Activated T-cell treated with anti-CD3 and anti-CD28 coated beads for 24 hours (primary cell): ENCODE data around the gene CENPP.

Experiments
- DNase-seq: peaks from one replicate; pipeline ENCODE4 v3.0.0-alpha.2; 2020; ENCODE audit warnings: low read depth

Gene CENPP

DNA sequence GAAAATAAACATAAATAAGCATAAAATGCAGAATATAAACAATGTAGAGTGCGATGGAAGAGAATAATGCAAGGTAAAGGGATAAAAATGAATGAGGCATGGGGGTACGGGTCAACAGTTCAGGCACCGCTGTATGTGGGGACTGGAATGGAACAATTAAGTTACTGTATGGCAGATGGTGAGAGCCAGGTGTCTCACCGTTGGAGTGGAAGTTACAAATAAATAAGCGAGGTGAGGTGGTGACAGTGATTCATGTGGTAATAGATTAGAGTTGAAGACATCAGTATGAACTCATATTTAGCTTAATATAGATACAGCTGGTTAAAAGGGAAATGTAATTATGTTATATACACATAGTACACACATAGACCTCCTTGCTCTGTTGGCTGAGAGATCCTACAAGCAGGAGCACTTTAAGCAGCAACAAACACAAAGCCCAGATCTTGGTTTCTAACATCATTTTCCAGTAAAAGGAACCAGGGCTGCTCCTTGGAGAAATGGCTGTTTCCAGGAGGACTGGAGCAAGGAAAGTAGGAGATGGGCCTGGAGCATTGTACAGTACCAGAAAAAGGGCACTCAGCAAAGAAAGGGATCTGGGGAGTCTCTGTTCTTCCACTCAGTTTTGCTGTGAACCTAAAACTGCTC lies 100.9 kb downstream of the CENPP start:
- DNase-seq: no peak

DNA sequence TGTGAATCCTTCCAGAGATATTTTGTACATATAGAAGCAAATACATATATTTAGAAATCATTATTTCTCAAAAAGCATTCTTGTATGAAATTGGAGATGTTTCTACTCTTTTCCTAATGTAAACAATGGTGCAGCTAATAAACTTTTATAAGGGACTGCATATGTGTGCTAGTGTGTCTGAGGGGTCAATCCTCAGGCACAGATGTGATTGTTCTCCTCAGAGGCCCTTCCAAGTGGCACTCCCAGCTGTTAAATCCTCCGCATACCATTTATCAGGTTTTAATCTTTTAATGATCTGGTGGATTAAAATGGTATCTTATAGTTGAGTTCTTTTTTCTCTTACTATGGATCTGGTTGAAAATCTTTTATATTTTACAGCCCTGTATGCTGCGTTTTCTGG lies 104.1 kb downstream of the CENPP start:
- DNase-seq: no peak

DNA sequence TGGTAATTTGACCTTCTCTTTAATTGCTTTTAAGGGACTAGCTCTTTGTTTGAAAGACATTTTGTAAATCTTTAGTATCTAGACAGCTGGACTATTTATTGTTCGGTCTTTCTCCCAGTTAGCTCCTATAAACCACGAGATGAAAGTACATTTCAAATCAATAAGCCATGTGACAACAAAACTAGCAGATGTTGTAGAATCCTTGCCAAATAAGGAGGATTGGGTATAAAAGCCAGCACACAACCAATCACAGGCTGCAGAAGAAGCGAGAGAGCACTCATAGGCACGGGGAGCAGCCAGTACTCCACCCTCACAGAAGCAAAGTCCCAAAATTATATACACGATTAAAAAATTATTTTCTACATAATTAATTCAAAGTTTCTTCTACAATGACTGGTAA lies 106.6 kb downstream of the CENPP start:
- no peak for DNase-seq

DNA sequence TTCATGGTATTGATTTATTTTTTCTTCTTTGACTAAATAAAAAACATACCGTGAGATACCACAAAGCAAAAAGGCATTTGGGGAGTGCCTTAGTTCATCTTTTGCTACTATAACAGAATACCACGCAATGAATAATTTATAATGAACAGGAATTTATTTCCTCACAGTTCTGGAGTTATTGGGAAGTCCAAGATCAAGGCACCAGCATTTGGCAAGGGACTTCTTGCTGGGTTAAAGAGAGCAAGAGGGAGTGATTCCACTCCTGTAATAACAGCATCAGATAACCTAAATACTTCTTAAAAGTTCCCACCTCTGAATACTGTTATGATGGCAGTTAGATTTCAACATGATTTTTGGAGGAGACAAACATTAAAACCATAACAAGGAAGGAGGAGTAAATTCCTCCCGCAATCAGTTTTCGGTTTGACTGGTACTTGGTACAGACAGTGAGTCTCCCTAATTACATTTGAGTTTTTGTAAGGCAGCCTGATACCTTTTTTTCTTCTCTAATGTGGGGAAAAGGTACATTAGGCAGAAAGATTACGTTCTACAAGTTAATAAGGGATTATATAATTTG lies 107.3 kb downstream of the CENPP start:
- no peak for DNase-seq

DNA sequence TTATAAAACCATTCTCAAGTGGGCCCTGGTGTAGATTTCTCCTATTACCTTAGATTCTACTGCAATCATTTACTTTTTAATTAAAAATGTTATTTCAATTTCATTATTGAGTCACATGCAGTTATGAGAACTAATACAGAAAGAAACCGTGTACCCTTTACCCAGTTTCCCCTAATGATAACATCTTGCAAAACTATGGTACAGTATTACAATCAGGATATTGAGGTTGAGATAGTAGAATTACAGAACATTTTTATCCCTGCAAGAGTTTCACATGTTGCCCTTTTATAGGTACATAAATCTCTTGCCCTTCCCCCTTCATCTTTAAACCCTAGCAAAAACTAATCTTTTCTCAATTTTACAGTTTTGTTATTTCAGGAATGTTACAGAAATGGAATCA lies 109.5 kb downstream of the CENPP start:
- no peak for DNase-seq

DNA sequence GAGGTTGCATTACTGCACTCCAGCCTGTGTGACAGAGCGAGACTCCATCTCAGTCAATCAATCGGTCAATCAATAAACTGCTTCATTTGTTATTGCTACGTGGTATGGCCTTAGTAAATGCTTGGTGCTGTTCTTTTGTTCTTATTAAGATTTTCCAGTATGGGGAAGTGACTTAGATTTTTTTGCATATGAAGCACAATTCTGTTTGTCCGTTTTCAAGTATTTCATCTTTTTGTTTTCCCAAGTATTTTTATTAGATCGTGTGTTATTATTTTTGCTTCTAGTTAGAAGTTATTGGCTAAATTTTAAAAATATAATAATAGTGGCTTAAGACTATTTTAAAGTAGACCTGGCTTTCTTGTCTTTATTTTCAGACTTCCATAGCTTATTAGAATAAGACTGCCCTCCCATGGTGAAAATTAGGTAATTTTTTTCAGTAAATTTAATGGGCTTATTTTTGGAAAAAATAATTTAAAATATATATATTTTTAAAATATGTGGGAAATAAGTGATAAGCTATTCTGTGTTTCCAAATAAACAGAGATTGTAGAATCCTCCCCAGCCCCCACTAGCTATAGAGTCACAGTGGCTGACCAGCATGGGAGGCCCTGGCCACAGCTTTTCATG lies 113.3 kb downstream of the CENPP start:
- DNase-seq: no peak

DNA sequence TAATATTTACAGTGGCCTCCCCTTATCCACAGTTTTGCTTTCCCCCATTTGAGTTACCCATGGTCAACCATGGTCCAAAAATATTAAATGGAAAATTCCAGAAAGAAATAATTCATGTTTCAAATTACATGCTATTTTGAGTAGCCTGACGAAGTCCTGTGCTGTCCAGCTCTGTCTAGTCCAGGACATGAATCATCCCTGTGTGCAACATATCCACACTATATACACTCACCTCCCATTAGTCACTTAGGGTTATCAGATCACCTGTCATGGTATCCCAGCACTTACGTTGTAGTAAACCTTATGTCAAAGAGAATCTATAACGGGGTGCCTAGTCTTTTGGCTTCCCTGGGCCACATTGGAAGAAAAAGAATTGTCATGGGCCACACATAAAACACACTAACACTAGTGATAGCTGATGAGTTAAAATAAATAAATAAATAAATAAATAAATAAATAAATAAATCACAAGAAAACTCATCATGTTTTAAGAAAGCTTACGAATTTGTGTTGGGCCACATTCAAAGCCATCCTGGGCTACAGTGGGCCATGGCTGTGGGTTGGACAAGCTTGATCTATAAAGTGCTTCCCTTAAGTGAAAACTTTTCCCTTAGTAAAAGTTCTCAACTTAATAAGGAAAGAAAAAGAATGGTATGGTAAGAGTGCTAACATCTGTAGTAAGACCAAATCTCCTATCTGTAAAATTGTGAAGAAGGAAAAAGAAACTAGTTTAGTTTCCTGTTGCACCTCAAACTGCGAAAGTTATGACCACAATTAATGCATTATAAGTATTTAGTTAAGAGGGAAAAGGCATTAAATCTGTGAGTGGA lies 114.4 kb downstream of the CENPP start:
- DNase-seq: no peak

DNA sequence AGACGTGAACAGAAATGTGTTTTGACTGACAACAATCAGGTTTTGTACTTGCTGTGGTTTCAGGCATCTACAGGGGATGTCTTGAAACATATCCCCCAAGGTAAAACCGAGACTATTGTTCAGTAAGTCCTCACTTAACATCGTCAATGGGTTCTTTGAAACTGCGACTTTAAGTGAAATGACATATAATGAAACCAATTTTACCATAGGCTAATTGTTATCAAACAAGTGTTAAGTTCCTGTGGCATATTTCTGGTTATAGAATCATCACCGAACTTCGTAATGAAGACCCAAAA lies 114.9 kb downstream of the CENPP start:
- no peak for DNase-seq

DNA sequence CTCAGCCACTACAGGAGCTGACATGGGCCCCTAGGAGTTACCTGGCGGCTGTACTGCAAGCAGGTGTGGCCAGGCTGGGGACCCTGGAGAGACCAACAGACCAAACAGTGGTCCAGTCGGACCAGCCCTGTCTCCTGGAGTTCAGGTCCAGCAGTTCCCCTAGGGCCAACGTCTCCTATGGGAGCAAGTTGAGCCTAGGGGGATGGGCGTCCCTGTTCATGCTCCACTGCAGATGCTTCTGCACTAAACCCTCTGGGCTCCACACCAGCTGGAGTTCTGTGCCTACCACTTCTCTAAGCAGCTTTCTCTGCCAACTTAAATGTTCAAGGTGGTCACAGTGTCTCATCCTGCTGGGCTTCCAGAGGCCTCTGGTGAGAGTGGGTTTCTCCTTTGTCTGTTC lies 119.1 kb downstream of the CENPP start:
- DNase-seq: no peak

DNA sequence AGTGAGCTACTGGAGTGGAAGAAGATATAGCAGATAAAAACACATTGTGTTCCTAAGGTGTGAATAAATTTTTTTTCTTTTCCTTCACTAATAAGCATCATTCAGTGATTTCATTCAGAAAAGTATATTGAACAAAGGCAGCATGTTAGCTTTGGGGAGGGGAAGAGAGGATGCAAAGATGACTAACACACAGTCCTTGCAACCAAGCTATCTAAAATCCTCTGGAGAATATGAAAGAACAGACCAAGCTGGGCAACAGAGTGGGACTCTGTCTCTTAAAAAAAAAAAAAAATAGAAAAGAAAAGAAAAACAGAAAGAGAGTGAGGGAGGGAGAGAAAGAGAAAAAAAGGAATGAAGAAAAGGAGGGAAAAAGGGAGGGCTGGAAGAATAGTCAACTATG lies 120.8 kb downstream of the CENPP start:
- DNase-seq: no peak

DNA sequence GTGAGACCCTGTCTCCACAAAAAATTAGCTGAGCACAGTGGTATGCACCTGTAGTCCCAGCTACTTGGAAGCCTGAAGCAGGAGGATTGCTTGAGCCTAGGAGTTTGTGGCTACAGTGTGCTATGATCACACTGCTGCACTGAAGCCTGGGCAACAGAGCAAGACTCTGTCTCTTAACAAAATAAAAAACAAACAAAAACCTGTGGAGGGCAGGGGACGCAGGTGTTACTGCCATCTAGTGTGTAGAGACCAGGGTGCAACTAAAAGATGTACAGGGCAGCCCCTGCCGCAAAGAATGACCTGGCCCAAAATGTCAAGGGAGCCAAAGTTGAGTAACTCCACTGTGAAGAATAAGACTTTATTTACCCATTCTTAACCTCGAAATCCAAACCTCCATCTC lies 129.5 kb downstream of the CENPP start:
- DNase-seq: no peak

DNA sequence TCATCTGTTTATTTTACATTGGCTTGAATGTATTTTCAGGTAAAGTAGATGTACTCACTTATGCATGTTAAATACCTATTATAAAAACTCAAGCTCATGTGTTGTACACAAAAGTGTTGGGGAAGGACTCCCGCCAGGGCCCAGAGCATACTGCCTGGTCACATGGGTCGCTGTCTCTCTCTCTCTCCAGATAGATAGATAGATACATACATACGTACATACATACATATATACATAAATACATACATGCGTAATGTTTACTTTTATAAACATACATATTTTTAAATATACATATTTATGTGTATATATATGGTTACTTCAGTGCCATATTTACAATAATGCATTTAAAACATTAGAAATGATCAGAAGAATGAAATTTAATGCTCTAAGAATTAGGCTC lies 131.8 kb downstream of the CENPP start:
- no peak for DNase-seq

DNA sequence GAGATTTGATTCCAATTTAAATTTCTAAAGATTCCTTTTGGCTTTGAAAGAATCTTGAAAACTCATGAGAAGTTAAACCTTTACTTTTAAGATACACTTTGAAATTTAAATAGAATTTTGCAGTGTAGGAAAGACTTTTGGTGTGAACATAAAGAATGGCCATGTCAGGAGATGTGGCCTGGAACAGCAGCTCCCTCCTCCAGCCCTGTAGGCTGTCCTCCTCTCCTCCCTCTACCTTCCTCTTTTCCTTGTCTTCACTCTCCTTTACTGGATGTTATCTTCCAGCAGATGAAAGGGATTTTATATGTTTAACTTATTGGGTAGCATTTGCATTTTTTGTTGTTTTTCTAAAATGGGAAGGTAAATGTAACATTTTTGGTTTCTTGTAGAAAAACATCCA lies 137.6 kb downstream of the CENPP start:
- DNase-seq: no peak

DNA sequence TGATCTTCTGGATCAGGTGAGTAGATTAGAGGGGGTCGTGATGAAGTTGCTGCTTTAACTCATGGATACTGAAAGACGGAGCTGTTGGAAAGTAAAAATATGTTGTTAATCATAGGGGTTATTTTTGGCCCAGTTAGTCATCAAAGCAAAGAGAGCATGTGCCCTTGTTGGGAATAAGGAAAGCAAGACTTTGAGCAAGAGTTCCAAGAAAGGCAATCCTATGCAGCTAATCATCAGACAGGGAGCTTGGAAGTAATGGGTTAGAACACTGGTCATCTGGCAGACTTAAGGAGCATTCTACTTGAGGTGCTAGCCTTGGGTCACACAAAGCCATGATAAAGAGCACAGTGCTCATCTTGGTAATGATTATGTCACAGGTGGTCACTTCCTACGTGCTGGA lies 138.2 kb downstream of the CENPP start:
- DNase-seq: no peak

DNA sequence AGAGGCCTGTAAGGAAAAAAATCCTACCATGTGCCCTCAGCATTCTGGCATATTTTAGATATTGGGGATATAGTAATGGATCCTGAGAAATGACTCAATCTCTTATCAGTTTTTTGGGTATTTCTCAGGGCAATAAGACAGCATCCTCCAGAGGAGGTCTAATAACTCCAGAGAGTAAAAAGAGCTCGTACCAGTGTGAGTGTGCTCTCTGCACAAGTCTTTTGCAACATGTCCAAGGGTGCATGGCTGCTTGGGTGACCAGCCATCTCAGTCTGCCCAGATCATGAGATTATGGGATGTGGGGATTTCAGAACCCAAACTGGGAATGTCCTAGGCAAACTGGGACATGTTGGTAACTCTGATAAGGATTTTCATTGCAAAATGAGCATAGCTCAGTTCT lies 141.3 kb downstream of the CENPP start:
- no peak for DNase-seq

DNA sequence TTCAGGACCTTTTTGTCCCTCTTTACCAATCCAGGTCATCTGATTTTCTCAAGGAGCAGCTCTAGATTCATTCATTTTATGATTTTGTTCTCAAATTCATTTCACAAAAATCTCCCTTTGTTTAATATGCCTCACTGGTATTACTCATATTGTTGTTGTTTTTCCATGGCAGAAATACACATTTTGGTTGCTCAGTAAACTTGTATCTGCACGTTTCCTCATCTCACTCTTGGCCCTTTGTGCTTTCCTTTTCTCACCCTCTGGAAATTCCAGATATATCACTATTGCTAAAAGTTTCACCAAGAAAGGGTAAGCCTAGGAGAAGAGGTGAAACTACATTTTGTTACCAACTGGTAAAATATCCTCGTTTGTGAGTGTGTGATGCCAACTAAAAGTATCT lies 141.8 kb downstream of the CENPP start:
- no peak for DNase-seq

DNA sequence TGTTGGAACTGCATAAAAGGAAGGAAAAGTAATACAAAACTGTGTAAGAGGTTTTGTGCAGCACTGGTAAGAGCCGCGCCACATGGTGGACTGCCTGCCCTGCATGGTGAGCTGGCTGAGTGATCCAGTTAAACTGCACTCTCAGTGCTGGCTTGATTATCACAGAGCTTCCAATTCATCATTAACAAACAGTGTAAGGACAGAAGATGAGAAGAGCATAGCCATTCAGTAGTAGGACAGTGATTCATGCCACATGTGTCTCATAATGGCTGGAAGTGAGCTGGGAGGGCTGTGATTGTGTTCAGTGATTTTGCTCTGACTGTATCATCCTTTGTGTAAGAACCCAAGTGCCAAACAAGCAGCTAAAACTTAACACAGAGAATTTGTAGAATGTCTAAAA lies 142.5 kb downstream of the CENPP start:
- no peak for DNase-seq

DNA sequence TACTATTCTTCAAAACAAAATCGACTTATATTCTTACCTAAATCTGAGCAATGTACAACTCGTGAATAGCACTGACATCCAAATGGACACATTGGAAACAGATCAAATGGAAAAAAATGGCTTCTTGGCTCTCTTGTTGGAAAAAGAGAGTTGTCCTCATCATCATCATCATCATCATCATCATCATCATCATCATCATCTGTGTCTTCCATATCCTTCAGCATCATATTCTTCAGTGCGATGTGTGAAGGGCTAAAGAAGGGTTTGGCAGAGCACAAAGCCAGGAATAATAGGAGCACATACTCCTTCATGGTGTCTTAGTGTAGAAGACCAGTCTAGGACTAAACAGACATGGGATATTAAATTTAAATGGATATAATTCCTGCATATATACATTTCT lies 148.8 kb downstream of the CENPP start:
- DNase-seq: no peak

DNA sequence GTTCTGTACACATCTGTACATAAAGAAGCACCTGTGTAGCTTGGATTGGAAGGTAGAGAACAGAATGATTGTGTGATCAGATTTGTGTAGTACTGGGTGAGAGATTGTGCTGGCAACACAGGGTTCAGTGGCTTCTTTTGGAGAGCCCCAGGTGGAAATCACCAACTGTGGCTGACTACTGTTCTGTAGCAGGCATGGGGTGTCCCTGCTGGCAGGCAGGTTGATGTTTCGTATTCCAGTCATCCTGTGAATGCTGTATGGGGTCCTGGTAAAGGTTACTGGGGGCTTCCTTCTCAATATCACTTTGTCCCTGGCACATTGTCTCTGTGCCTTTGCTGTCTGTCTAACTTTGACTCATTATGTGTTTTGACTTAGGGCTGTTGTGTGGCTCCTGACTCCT lies 151.2 kb downstream of the CENPP start:
- no peak for DNase-seq

DNA sequence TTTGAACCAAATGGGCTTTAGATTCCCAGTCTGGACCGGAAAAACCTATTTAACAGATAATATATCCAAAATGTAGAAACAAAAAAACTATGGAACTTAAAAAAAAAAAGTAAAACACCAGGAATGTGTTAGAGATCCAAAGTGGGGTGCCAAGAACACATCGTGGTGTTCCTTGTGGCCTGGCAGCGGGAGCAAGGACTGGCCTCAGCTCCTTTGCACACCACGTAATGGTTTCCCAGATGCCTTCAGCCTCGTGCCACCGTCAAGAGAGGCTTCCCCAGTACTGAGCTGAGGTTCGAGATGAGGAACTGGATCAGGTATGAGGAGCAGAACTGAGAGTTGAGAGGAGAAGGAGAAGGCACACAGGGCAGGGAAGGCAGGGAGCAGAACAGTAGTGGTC lies 153.0 kb downstream of the CENPP start:
- DNase-seq: no peak

DNA sequence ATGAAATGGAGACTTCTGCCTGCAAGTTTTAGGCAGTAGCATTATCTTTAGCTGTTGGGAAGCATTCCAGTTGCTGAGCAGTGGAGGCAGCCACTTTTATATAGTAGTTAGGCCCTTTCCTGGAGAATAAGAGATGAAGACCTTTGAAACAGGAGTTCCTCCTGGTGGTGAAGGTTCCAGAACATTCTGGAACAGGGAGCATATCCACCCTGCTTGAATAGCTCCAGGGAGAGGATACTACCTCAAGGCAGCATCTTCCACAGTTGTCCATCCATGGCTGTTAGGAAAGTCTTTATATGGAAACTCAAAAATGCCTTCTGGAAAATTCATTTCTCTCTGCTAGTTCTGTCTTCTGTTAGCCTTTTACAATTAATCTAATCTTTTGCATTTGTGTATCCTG lies 153.6 kb downstream of the CENPP start:
- DNase-seq: no peak

DNA sequence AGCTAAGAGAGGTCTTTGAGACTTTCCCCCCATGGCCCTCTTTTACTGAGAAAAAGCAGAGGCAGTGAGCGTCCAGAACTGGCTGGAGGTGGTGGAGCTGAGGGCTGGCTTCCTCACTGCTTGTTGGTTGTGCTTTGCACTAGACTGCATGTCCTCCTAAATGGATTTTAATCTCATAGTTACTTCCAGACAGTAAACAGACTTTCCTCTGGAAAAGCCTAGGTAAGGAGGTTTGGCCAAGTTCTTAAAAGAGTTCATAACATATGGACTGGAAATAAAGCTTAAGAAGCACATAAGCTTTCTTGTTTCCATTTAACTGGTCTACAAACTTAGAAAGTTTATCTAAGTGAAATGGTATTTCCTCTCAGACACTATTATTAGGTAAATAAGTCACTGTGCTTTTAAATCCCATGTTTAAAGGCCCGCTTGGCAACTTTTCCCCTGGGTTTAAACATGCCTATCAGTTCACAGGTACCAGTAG lies 154.6 kb downstream of the CENPP start:
- DNase-seq: no peak

DNA sequence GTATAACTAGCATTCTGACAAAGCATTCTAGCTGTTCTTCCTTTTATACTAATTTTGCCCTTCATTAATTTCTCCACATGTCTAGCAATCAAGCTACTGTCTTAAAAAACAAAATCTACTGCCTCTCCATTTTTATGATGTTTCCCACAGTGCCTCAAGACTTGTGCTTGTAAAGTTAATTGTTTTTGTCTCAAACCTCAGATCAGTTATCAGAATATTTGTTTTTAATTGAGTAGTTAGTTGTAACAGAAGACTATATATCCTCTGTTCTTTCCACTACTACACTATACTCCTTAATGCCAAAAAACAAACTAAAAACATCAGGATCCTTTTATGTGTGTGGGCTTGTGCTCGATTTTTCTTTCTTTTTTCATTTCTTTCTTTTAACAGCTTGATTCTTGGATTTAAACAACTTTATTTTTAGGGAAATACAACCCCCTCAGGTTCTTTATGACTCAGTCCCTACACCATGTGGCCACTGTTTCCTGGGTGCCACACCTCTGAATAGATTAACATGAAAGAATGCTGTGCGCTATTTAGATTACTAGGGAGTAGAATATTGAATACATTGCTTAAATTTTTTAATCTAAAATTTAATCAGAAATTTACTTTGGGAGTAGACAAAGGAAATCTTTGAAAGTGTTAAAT lies 155.4 kb downstream of the CENPP start:
- DNase-seq: no peak
